ENCODE data around the gene AGXT2. TPM values are rescaled to one million over a fixed set of nuclear protein-coding genes. Genes with fewer than 3 reads are reported as not detected.

AGXT2 gene
- total and polyA plus RNA-seq, 12 donors = 0.06 to 0.11 TPM; not detected in 10

DNA sequence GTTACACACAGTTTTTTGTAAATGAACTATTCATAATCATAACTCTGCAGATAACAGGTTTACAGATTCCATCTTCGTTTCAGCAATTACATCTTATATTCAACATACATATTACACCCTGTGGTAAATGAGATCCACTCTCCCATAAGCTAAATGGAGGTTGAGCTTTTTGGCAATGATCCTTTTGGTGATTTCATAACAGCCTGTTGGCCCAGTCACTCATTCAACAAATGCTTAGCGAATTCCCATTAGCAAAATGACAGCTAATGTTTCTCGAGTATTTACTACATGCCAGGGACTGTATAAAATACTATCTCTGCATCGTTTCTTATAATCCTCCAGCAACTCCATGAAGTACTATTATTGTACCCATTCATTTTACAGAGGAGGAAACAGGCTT lies 25.4 kb upstream of the AGXT2 start:
- no peak for TF ChIP-seq POLR2A (IDR thresholded peaks at IDR 0.05)
- TF ChIP-seq, protein P1, sequence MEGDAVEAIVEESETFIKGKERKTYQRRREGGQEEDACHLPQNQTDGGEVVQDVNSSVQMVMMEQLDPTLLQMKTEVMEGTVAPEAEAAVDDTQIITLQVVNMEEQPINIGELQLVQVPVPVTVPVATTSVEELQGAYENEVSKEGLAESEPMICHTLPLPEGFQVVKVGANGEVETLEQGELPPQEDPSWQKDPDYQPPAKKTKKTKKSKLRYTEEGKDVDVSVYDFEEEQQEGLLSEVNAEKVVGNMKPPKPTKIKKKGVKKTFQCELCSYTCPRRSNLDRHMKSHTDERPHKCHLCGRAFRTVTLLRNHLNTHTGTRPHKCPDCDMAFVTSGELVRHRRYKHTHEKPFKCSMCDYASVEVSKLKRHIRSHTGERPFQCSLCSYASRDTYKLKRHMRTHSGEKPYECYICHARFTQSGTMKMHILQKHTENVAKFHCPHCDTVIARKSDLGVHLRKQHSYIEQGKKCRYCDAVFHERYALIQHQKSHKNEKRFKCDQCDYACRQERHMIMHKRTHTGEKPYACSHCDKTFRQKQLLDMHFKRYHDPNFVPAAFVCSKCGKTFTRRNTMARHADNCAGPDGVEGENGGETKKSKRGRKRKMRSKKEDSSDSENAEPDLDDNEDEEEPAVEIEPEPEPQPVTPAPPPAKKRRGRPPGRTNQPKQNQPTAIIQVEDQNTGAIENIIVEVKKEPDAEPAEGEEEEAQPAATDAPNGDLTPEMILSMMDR (IDR thresholded peaks at IDR 0.05) = no peak
- no peaks in the 10 kb centered on the region for H3K9me3 ChIP-seq (replicated peaks in 1 of 3)
- no peak overlapping the region for H3K27ac ChIP-seq
- no peaks in the 10 kb centered on the region for H3K36me3 ChIP-seq (replicated peaks in 1 of 2)
- 91 to 94% (median 91%) methylated on average over 4 of the region's 4 CpGs for WGBS, 4 donors
- H3K4me3 ChIP-seq = no peak overlapping the region
- no peaks in the 10 kb centered on the region for H3K27me3 ChIP-seq
- no peaks in the 10 kb centered on the region for H3K4me1 ChIP-seq (replicated peaks in 1 of 2)
- intact Hi-C loops (cut with DNase I) = no loop called here
- no peak for DNase-seq

DNA sequence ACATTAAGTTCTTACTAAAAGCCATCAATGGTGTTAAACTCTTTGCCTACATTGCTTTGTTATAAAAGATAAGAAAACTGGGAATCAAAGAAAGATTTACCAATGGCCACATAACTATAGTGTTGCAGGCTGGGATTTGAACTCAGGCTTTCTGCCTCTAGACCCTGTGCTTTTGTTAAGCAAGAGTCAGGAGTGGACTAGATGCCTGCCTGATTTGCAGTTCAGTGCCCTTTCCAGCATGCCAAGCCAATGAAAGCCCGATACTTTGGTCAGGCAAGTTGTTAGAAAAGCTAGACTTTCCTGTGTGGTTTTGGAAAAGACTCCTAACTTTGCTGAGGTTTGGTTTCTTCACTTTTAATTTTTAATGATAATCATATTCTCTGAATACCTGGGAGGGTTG lies 21.4 kb upstream of the AGXT2 start:
- TF ChIP-seq POLR2A (IDR thresholded peaks at IDR 0.05) = no peak
- TF ChIP-seq, protein P1 (IDR thresholded peaks at IDR 0.05) = no peak
- DNase-seq = no peak
- Histone ChIP-seq H3K27ac (no peak overlapping the region), H3K36me3 (replicated peaks in 1 of 2) (no peaks in the 10 kb centered on the region), H3K9me3 (replicated peaks in 1 of 3) (no peaks in the 10 kb centered on the region), H3K4me3 (no peak overlapping the region), H3K4me1 (replicated peaks in 1 of 2) (no peaks in the 10 kb centered on the region), H3K27me3 (no peaks in the 10 kb centered on the region)
- intact Hi-C loops (cut with DNase I) = no loop called here
- 70 to 96% (median 95%) methylated on average over 1 of the region's 1 CpG for WGBS, 4 donors

DNA sequence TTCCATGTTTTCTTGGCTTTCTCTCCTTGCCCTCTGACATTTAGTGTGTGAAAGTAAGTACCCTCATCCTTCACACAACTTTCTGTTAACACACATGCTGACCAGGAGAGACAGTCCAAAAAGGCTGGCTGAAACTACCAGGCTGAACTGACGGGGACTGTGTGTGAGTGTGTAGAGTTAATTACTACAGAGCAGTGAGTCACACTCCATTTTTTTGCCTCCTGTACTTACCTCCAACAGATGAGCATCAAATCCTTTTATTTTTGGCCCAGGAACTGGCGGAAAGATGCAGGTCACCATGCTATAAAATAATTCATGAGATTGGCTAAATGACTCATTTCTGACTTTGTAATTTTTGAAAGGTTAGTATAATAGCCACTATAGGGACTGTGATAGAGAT lies 20.2 kb upstream of the AGXT2 start:
- intact Hi-C loops (cut with DNase I) = no loop called here
- DNase-seq = no peak
- 88 to 93% (median 90%) methylated on average over 2 of the region's 2 CpGs for WGBS, 4 donors

DNA sequence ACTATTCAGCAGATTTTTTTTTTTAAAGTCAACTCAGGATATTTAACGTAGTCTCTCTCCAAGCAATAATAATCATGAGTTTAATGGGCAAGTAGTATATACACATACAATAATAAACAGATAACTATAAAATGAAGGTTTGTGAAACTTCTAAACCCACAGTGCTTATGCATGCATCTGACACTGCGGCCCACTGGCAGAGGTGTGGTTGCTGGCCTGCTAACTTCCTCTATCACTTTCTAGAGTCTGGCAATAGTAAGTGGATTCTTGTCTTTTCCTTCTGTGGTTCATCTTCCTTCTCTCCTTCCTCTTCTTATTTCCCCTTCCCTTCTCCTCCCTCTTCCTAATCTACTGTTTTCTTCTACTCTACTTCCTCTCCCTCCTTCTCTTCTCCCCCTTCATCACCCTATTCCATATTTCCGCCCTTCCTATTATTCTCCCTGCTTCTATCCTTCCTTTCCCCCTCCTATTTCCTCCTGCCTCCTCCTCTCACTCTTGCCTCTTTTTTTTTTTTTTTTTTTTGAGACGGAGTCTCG lies 18.6 kb upstream of the AGXT2 start:
- no peaks in the 10 kb centered on the region for H3K9me3 ChIP-seq (replicated peaks in 1 of 3)
- no peaks in the 10 kb centered on the region for H3K36me3 ChIP-seq (replicated peaks in 1 of 2)
- DNase-seq = no peak
- no peak overlapping the region for H3K4me3 ChIP-seq
- 91 to 95% (median 93%) methylated on average over 4 to 5 of the region's 5 CpGs for WGBS, 4 donors
- no peaks in the 10 kb centered on the region for H3K4me1 ChIP-seq (replicated peaks in 1 of 2)
- TF ChIP-seq POLR2A (IDR thresholded peaks at IDR 0.05) = no peak
- TF ChIP-seq, protein P1 (IDR thresholded peaks at IDR 0.05) = no peak
- no peak overlapping the region for H3K27ac ChIP-seq
- intact Hi-C loops (cut with DNase I) = no loop called here
- no peaks in the 10 kb centered on the region for H3K27me3 ChIP-seq

More for the DNA sequence above, 20.2 kb upstream of the AGXT2 start:
- H3K36me3 ChIP-seq (replicated peaks in 1 of 2) = no peaks in the 10 kb centered on the region
- no peaks in the 10 kb centered on the region for H3K9me3 ChIP-seq (replicated peaks in 1 of 3)
- no peaks in the 10 kb centered on the region for H3K27me3 ChIP-seq
- no peak overlapping the region for H3K27ac ChIP-seq
- TF ChIP-seq, protein P1 (IDR thresholded peaks at IDR 0.05) = no peak
- no peak for TF ChIP-seq POLR2A (IDR thresholded peaks at IDR 0.05)
- H3K4me3 ChIP-seq = no peak overlapping the region
- no peaks in the 10 kb centered on the region for H3K4me1 ChIP-seq (replicated peaks in 1 of 2)

All from adrenal gland (tissue), 12 donors.